D721Med (cell line): ENCODE results near the gene C11orf21.

ENCODE experiments used
- DNase-seq: peaks from one replicate; pipeline ENCODE4 v3.0.0; 2011; ENCODE audit warnings: low spot score; ENCODE audit not compliant: insufficient read length
- FAIRE-seq: peaks from 2 replicates; lab custom pipeline; 2011; peaks lifted over from hg19 to GRCh38; lab: Jason Lieb, UNC
- TF ChIP-seq, protein P1 (sequence below): IDR thresholded peaks from 2 replicates; pipeline ENCODE4 v1.5.1; 2012; ENCODE audit warnings: mild to moderate bottlenecking, control low read depth; ENCODE audit not compliant: insufficient read depth; ENCODE audit errors: missing control alignments

C11orf21 gene

DNA sequence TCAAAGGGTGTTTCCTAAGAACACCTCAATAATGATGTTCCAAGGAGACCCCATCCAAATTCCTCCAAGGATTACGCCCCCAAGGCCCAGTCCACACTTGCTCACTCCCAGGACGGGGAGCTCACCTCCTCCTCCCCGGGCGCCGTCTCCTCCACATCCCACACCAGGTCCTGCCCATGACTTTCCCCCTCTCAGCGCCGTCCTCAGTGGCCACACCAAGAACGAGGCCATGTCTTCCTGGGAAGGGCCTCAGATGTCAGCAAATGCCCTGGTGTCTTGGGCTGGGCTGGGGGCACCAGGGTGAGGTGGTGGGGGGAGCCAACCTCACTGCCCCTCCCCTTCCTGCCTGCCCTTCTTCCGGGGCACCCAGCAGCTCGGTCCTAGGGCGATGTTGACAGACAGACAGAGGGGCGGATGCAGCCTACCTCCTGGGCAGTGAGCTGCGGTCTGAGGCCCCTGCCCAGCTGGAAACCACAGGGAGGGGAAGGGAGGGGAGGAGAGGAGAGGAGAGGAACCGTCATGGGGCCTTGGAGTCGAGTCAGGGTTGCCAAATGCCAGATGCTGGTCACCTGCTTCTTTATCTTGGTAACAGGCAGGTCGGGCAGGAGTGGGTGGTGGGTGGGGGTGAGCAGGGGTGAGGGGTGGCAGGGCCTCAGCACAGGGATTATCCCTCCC is at the start of gene C11orf21, which contains the start of gene TSPAN32:
Gene C11orf21 (minus strand): TSS at position 288 of the 675 bp plus-strand sequence. CDS start 110 bp downstream, at position 178.
Gene TSPAN32 (plus strand): TSS at position 383 of the 675 bp plus-strand sequence. CDS start 137 bp downstream, at position 520.
- DNase-seq = no peak
- no peak for FAIRE-seq

GRCh38 chr11:2348986-2349385 is 47.3 kb upstream of the C11orf21 start:
- DNase-seq (no peak), FAIRE-seq (no peak)
- TF ChIP-seq, protein P1, sequence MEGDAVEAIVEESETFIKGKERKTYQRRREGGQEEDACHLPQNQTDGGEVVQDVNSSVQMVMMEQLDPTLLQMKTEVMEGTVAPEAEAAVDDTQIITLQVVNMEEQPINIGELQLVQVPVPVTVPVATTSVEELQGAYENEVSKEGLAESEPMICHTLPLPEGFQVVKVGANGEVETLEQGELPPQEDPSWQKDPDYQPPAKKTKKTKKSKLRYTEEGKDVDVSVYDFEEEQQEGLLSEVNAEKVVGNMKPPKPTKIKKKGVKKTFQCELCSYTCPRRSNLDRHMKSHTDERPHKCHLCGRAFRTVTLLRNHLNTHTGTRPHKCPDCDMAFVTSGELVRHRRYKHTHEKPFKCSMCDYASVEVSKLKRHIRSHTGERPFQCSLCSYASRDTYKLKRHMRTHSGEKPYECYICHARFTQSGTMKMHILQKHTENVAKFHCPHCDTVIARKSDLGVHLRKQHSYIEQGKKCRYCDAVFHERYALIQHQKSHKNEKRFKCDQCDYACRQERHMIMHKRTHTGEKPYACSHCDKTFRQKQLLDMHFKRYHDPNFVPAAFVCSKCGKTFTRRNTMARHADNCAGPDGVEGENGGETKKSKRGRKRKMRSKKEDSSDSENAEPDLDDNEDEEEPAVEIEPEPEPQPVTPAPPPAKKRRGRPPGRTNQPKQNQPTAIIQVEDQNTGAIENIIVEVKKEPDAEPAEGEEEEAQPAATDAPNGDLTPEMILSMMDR = no peak

More for the DNA sequence above, at the start of gene C11orf21, which contains the start of gene TSPAN32:
- TF ChIP-seq, protein P1 = no peak

GRCh38 chr11:2347308-2347830 is 45.7 kb upstream of the C11orf21 start:
- TF ChIP-seq, protein P1 = no peak
- FAIRE-seq (no peak), DNase-seq (no peak)

- DNase-seq (no peak), FAIRE-seq (no peak)
- TF ChIP-seq, protein P1 = no peak
These were observed 45.0 kb upstream of the C11orf21 start for GRCh38 chr11:2346586-2347307.

DNA sequence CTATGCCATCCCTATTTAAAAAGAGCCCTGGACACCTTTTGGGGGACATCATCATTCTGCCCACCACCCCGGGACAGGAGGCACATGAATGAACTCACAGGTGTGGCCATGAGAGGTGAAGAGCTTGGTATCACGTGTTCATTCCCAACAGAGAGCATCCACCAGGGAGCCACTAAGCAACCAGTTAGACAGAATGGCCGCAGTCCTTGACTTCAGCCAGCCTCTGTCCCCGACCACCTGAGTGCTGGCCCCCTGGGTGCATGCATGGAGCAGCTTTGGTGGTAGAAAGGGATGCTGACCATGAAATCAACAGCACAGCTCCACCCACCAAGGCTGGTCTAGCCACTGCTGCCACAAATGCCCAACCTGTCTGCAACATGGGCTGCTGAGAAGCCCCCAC is 44.3 kb upstream of the C11orf21 start:
- TF ChIP-seq, protein P1 = no peak
- no peak for FAIRE-seq

GRCh38 chr11:2345050-2345449 is 43.3 kb upstream of the C11orf21 start:
- FAIRE-seq = no peak
- TF ChIP-seq, protein P1 = no peak

More for the DNA sequence above, 44.3 kb upstream of the C11orf21 start:
- DNase-seq = no peak

More at GRCh38 chr11:2345050-2345449, 43.3 kb upstream of the C11orf21 start:
- no peak for DNase-seq
